ENCODE measurements around the gene DSCAML1.

The DSCAML1 gene

DNA sequence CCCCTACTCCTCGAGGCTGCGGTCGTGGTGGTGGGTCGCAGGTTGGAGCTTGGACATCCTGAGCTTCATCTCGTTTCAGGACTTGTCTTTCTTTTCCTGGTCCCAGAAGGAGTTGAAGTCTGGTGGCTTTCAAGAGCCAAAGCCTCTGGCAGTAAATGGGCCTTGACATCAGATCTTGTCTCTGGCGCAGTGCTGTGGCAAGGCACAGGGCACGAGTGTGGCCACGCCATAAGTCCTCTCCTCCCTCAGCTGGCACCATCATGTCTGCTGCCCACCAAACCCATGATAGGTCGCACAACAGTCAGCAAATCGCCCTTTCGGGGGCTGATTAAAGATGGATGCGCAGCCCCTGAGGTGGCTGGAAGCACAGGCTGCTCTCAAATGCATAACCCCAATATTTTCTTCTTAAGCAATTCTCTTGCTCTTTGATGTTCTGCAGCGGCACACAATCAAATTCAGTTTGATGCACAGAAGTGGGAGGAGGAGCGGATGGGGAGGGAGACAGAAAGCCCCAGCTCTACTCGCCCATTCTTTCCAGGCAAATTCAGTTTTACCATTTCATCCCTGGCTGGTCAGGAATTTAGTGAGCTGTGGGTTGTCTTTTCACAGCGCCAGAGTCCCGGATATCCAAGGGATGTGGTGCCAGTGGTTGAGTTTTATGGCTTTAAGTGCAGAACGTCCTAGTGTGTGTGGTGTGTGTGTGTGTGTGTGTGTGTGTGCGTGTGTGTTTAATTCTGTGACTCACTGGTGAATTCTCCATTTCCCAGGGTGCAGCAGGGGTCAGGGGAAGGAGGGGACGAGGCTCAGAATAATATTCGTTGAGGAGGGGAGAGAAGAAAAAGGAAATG, 162.0 kb downstream of the DSCAML1 start:
- DNase-seq (ENCODE audit: low spot score), result no peak

DNA sequence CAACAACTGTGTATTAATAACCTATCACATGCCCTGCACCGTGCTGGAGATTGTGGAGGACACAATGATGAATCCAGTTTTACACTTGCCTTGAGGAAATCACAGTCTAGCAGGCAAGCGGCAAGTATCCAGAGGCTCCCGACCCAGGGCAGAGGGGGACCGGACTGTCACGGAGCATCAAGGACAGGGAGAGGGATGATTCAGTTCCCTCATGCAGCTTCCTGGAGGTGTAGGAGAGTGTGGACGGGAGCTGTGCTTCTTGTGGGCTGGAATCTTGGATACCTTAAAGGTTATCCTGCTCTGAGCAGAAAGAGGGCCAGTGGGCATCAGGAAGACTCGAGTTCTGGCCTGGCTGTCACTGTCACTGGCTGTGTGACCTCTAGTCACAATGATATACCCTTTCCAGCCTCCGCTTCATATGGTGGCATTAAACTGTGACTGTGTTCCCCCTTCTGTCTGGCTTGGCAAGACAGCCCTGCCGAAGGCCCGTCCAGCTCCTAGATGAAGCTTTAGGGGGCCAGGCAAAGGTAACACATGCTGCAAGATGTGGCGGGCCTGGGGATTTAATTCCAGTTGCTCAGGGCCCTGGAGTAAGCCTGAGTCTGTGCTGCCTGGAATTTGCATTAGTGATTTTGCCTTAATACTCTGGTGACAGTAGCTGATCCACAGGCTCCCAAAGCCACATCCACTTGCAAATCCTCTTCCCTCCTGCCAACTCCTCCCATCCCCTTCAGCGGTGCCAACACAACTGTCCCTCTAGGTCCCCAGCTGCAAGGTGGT, 162.8 kb downstream of the DSCAML1 start:
- no peak for DNase-seq (ENCODE audit: low spot score)

DNA sequence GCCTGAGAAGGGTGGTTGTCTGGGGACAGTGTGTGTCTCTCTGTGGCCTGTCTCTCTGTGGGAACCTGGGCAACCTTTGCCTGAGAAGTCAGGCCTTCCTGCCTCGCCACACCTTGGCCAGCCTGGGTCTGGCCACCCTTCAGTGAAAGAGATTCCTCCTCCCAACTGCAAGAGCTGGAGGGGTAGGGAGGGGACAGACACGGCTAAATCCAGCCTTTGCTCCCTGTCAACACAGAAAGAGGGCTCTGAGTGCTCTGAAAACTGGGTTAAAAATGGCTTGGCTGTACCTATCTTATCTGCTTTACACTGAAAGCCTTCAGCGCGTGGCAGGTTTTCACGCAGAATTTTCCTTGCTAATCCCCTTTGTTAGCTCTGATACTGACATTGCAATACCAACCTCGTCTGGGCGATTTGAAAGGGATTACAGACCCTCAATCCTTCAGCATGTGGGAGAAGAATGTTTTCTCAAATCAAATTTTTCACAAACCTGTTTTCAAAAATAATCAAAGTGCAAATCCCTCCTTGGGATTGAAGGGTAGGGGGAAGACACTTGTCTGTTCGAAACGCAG, 163.7 kb downstream of the DSCAML1 start:
- no peak for DNase-seq (ENCODE audit: low spot score)

DNA sequence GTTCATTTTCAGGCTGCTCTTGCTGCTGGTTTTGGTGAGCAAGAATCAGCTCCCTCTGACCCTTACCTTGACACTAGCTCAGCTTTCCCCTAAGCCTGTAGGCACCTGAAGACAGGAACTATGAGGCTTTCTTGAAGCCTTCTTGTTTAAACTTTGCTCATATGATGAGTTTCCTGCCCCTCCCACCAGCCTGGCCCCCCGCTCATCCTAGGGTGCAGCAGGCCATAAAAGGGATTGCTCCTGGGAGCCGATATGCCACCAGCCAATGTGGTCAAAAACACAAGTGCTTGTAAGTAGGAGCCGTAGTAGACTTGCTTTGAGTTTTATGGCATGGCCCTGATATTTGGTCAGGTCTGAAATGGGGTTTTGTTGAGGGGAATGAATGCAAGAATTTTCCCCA, 164.7 kb downstream of the DSCAML1 start:
- DNase-seq (ENCODE audit: low spot score), result no peak

DNA sequence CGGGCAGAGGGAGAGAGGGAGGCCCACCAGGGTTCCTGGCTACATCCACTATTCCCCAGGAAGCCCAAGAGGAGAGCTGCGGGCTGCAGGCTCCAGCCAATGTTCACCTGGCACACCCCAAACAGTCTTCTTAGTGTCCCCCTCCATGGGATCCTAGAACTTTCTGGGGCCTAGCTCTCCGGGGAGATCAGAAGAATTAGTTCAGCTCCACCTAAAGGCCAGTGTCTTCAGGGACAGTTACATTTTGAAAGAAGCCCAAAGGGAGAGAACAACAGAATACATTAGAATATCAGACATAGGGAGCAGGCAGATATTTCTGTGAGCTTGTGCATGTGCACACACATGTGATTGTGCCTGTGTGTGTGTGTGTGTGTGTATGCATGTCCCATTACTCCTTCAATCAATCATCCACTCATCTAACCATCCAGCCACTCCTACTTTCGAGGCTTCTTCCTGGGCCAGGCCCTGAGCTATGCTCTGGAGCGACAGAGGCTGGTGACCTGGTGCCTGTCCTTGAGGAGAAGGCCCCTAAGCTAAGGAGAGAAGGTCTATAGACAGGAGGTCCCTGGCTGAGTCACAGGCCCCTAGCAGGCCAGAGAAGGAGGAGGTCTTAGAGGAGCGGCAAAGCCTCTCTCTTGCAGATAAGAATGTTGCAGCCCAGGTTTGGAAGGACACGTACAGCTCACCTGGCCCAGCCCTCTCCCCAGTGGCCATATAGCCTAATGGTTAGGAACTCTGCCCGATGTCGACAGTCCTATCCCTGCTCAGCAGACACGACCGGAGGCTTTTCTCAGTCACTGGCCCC, 165.5 kb downstream of the DSCAML1 start:
- DNase-seq (ENCODE audit: low spot score), result no peak

DNA sequence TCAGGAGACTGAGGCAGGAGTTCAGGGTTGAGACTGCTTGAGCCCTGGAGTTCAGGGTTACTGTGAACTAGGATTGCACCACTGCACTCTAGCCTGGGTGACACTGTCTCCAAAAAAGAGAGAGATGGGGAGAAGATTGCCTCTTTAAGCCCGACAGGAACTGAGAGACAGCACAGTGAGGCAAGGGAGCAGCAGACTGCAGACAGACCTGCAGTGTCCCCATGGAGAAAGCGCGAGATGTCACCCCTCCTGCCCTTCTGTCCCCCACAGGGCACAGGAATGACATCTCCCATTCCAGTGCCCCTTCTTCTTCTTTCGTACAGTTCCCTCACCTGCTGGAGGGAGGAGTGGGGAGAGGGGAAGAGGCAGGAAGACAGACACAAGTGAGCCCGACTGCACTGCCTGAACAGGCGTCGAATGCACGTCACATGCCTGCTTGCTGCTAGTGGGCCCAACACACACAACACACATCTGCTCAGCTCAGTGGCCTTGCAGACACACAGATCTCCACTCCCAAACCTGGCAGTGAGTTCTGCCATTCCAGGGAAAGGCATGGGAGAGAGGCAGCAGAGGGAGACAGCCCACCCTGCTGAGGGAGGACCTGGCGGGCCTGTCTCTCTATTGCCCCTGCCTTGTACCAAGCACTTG, 167.0 kb downstream of the DSCAML1 start:
- no peak for DNase-seq (ENCODE audit: low spot score)

DNA sequence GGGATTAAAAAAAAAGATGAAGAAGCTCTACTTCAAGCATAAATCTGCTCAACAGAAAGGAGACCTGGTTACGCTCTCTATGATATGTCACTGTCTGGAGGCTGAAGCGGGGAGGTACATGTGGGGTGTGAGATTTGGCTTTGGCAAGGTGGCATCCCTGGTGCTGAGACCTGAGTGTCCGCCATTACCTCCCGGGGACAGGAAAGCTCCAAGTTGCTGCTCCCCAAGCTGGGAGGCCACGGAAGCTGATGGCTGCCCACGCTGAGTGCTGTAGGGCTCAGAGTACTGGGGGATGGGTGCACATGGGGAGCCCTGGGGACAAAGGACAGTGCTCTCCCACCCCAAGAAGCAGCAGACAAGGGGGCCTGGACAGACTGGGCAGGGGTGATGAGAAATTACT, 167.9 kb downstream of the DSCAML1 start:
- no peak for DNase-seq (ENCODE audit: low spot score)

DNA sequence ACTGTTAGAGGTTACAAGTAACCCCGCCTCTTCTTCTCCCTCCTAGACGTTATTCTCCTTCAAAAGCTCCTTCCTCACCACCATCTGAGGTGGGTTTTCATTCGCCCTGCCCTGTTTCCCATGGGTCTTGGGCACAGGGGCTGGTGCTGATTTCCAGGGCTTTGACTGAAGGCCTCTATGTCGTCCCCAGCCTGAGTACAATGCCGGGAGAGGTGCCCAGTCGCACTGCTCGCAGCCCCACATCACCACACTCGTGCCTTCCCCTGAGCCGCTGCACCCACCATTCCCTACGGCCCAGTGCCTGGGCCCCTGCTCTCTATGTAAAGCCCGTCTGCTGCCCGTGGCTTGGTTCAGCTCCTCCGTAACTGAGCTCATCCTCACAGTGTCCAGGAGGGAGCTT, 169.8 kb downstream of the DSCAML1 start:
- no peak for DNase-seq (ENCODE audit: low spot score)

DNA sequence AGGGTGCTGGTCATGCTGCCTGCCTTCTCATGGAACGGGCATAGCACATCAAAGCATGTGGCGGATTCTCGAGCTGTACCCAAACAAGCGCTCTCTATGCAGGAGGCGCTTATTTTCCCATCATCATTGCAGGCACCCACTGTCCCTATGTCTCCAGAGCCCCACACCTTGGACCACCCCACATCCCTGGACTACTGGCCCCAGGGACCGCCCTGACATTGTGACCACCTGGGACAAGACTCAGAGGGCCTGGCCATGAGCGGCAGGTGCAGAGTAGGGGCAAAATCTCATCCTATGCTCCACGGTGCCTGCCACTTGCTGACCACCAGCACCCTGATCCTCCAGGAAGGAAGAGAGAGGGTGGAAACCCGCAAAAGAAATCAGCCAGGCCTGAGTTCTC, 170.4 kb downstream of the DSCAML1 start:
- no peak for DNase-seq (ENCODE audit: low spot score)

DNA sequence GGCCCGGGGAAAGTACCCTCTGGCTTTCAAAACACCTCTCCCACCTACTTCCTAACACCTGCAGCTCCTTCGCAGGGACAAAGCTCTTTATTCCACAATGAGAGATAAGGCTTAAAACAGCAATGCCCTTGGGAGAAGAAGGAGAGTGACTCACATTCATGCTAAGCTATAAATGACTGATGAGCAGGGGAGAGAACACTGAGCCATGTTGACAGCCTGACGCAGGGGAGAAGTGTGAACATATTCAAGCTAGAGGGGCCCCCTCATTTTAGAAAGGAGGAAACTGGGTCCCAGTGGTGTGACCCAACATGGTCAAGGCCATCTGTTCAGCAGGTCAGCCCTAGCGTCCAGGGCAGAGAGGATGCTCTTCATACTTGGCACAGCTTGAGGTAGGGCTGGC, 171.8 kb downstream of the DSCAML1 start:
- DNase-seq (ENCODE audit: low spot score), result no peak

DNA sequence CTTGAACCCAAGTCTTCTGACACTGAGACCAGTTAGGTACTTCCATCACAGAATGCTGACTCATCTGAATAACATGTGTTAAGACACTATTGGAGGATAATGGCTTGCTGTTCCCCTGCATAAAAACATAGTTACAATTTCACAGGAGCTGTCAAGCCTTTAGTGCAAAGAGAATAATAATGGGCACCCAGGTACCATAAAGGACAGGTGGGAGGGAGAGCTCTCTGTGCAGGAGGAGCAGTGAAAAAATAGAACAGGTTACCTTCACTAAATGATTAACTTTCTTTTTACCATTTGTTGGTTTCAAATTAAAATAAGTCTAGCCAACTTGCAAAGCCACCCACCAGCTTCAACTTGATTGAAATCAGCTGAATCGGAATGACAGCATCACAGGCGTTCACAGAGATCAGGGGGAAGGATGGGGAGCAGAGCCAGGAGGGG, 173.2 kb downstream of the DSCAML1 start:
- DNase-seq (ENCODE audit: low spot score), result no peak

DNA sequence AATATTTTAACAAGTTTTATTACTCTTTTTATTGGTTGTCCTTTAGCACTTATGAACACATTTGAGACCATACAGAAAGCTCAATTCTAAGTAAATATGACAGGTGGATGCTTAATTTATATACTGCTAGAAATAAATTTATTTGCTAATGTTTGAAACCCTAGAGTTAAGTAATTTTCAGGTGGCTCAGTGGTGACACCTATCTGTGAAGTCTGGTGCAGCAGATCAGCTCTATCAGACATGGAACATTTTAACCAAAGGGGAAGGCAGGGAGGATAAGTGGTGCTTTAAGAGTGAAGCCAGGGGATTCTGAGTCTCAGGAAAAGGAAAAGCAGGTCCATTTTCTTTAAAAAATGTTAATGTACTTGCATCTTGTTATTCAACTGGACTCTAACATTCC, 175.8 kb downstream of the DSCAML1 start:
- no peak for DNase-seq (ENCODE audit: low spot score)

DNA sequence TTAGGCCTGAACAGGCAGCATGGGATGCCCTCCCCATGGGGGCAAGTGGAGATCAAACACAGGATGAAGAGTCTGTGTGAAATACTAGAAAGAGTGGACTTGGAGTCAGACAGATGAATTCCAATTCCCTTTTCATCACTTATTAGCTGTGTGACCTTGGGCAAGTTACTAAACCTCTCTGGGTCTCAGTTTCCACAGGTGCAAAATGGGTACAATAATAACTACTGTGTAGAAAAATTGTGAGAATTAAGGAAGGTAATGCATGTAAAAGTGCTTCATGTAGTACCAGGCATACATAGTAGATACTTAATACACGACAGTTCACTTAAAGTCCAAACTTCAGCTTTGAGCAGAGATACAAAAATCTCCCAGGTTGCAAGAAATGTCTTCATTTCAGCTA, 176.4 kb downstream of the DSCAML1 start:
- DNase-seq (ENCODE audit: low spot score), result no peak

DNA sequence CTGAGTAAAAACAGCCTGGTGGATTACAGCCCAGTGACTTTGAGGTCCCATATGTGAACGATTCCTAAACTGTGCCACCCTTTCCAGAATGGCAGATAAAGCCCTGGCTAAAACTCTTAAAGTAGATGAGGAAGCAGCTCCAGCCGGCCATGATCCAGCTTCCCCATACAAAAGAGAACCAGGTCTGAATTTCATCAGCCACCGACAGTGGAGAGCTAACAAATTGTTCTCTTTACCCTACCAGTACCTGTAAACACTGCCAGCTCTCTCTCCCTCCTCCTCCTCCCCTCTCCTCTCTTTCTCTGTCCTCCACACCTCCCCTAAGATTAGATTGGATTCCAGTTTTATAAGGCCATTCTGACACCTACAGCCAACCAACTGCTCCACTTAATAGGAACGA, 176.9 kb downstream of the DSCAML1 start:
- DNase-seq (ENCODE audit: low spot score), result no peak

DNA sequence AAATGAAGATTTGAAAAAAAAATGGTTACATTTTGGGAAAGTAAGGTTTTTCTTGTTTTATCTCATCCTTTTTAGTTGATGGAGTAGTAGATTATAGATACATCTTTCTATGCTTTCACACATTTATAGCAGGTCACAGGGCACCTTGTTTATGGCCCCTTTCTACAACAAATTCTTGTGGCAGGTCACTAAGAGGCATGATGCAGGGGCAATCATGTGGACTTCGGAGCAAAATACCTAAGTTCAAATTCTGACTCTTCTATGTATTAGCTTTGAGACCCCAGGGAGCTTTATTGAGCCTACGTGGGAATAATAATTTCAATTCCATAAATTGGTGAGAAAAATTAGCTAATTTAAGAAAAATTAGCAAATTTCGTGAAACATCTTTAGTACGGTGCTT, 177.4 kb downstream of the DSCAML1 start:
- no peak for DNase-seq (ENCODE audit: low spot score)

DNA sequence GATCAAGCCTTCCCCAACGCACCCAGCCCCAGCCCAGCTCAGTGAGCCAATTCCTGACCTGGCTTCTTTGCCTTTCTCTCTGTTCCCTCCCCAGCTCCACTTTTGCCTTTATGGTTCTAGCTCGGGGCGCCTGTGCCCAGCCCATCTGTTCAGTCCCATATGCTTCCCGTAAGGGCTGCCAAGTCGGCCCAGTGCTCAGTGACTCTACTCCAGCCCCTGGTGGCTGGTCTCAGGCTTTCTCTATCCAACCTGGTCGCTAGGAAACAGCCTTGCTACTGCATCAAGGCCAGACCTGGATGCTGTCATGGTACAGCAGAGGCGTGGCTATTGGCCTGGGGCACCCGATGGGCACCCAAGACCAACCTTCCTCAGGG, 178.0 kb downstream of the DSCAML1 start:
- no peak for DNase-seq (ENCODE audit: low spot score)

DNA sequence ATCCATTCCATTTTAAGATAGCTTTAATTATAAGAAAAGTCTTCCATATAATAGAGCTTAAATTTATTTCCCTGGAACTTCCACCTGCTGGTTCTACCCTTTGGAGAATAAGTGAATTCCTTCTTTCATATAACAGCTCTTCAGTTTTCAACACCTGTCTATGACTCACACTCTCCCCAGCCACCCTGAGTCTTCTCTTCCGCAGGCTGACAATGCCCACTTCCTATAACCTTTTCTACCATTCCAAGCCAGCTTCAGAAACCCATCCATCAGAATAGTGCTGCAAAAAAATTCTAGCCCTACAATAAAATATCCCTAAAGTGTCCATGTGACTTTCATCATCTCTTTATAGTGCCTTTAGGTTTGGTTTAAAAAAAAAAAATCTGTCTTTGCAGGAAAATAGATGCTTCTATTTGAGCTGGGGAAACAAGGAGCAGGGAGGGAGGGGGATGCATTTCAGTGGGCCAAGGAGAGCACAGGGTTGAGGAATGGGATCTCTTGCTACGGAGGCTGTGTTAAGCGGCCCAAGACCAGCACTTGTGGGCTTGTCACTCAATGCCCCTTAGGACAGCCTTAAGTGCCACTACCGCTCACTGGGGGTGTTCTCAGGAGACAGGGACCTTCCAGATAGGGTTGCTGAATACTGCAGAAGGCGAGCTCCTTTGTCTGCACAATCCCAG, 178.6 kb downstream of the DSCAML1 start:
- no peak for DNase-seq (ENCODE audit: low spot score)

DNA sequence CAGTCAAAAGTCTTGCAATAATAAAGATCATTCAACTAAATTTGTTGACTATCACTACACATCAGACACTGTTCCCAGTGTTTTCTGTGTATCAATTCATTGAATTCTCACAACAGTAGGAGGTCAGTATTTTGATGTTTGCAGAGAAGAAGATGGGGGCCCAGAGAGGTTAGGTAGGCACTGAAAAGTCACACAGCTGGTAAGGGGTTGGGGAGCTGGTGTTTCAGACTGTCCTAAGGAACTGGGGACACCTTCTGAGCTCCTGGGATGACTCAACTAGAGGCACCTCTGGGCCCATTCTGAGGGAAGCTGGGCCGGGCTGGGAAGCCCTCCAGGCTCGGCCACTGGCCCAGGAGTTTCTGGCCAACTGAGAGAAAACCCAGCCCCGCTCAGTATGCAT, 180.0 kb downstream of the DSCAML1 start:
- DNase-seq (ENCODE audit: low spot score), result no peak

DNA sequence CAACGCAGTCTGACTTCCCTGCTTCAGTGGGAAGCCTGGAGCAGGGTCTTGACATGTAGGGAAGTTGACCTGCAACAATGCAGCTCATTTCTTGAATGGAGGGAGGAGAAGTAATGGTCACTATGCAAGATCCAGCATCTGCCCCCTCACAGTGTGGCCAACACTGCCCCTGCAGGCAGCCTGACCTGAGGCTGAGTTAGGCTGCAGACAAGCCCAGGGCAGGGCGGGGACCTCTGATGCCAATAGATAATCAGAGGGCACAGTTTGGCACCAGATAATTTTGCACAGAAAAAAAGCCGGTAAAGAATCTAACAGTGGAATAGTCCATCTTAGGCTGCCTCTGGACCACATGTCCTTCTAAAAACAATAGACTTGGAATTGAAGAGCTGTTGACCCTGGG, 182.3 kb downstream of the DSCAML1 start:
- DNase-seq (ENCODE audit: low spot score), result no peak

DNA sequence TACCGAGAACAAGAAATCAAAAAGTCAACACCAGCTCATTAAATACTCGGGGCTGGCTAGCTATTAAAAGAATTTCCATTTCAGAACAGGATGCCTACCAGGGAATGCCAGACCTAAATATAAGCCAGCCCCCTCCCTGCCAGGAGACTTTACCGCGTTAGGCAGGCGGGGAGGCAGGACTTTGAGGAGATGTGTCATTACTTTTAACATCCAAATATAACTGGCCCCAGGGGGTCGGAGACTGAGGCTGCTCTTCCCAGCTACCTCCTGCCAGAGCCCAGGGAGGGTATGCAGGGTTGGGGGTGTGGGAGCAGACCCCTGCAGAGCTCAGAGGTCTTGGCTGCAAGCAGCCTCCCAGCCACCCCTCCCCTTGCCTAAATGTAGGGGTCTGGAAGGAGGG, 183.5 kb downstream of the DSCAML1 start:
- no peak for DNase-seq (ENCODE audit: low spot score)

DNA sequence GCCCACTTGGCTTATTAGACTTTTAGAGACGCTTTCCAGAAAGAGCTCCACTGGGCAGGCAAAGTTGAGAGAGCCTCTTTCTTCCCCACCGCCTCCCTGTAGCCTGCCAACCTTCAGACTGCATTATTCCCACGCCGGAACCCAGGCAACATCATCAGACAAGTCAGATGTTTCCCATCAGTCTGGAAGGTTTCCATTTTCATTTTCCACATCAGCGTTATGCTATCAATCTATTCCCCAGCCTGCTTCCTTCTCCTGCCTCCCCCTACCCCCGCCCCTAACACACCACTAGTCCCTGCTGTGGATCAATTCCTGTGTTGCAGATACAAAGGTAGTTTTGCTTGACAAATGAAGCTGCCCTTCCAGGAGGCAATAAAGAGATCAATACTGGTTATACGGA, 184.8 kb downstream of the DSCAML1 start:
- DNase-seq (ENCODE audit: low spot score), result no peak
